Caco-2 (cell line): ENCODE results near the gene LIMA1. TPM values are rescaled to one million over a fixed set of nuclear protein-coding genes. Genes with fewer than 3 reads are reported as not detected.

Experiments used
- BruUV-seq: library from RNA; stranded (reverse); fragments of 400-500 nt; replicated peaks from 2 replicates; lab custom pipeline; 2021; lab: Mats Ljungman, UMichigan
- CTCF ChIA-PET: fragments of 300-600 bp; sonication (Branson Sonifier 250); formaldehyde crosslinking; loops from one replicate; lab custom pipeline; 2022; ENCODE audit warnings: antibody characterized with exemption; lab: Charles Lee
- POLR2A ChIA-PET: fragments of 300-600 bp; sonication (Branson Sonifier 250); formaldehyde crosslinking; loops from one replicate; lab custom pipeline; 2022; ENCODE audit warnings: antibody characterized with exemption; lab: Charles Lee
- DNase-seq, 2 experiments: peaks; one replicate each; pipeline versions ENCODE4 v3.0.0 to v3.0.0-alpha.2; 2020 to 2022
- H3K27me3 ChIP-seq: replicated peaks from 2 replicates; pipeline ENCODE4 v1.6.0; 2011; ENCODE audit warnings: low read length; ENCODE audit not compliant: control insufficient read depth, insufficient read depth
- H3K36me3 ChIP-seq: 2 replicates; pipeline ENCODE4 v1.5.1; 2011; ENCODE audit warnings: low read length; ENCODE audit not compliant: control insufficient read depth, insufficient read depth
- H3K4me1 ChIP-seq: fragments of 250-450 bp; sonication (Bioruptor Pico); 2 replicates; pipeline ENCODE4 v1.5.1; 2020; ENCODE audit warnings: mild to moderate bottlenecking
- H3K4me3 ChIP-seq: 2 replicates; pipeline ENCODE4 v1.5.1; 2011; ENCODE audit warnings: low read depth, mild to moderate bottlenecking, control low read depth, low read length
- H3K9me3 ChIP-seq: fragments of 250-450 bp; sonication (Bioruptor Pico); 2 replicates; pipeline ENCODE4 v1.5.1; 2020; ENCODE audit warnings: mild to moderate bottlenecking, moderate library complexity
- H3K27ac Mint-ChIP-seq: one replicate; pipeline ENCODE4 v1.8.0; 2022; ENCODE audit warnings: mixed read lengths; ENCODE audit not compliant: unreplicated experiment
- H3K27me3 Mint-ChIP-seq: one replicate; pipeline ENCODE4 v1.8.0; 2022; ENCODE audit warnings: mixed read lengths; ENCODE audit not compliant: insufficient read depth, unreplicated experiment
- H3K36me3 Mint-ChIP-seq: one replicate; pipeline ENCODE4 v1.8.0; 2022; ENCODE audit warnings: mild to moderate bottlenecking, mixed read lengths; ENCODE audit not compliant: insufficient read depth, unreplicated experiment
- H3K4me1 Mint-ChIP-seq: one replicate; pipeline ENCODE4 v1.8.0; 2022; ENCODE audit warnings: low read depth, mixed read lengths; ENCODE audit not compliant: unreplicated experiment
- H3K4me3 Mint-ChIP-seq: one replicate; pipeline ENCODE4 v1.8.0; 2022; ENCODE audit warnings: mild to moderate bottlenecking, moderate library complexity, mixed read lengths; ENCODE audit not compliant: unreplicated experiment
- H3K9me3 Mint-ChIP-seq: one replicate; pipeline ENCODE4 v1.8.0; 2022; ENCODE audit warnings: mixed read lengths; ENCODE audit not compliant: unreplicated experiment
- CTCF ChIP-seq, 2 experiments: fragments of 200-600 bp in 1 of 2; IDR thresholded peaks; 1 replicate in 1 of 2; 2 replicates in 1 of 2; pipeline versions ENCODE4 v1.5.1 to v1.8.0; 2011 to 2022; ENCODE audit warnings: antibody characterized with exemption in 1 of 2, control low read depth in 1 of 2, inconsistent platforms in 1 of 2, low read depth in 1 of 2, low read length in 1 of 2, mild to moderate bottlenecking in 1 of 2, moderate library complexity in 1 of 2; ENCODE audit not compliant: insufficient read depth in 1 of 2, severe bottlenecking in 1 of 2, unreplicated experiment in 1 of 2
- intact Hi-C: fragments of 100-400 bp; cut with micrococcal nuclease; formaldehyde crosslinking; loops from one replicate; pipeline ENCODE4 v1.10.0; 2022; ENCODE audit not compliant: unreplicated experiment
- total RNA-seq: library from RNA; stranded (reverse); gene quantifications from 2 replicates; pipeline ENCODE4 v1.2.3, GENCODE V29; 2022

The LIMA1 gene
- total RNA-seq, 1 experiment from 2014 or later: 50.3 TPM

- H3K9me3 ChIP-seq: no peaks in the 10 kb centered on the region
- Mint-ChIP-seq H3K9me3 (no peaks in the 10 kb centered on the region), H3K36me3 (peaks cover 21% of the 10 kb centered on the region), H3K4me3 (no peak overlapping the region), H3K4me1 (peaks cover 38% of the 10 kb centered on the region), H3K27me3 (no peaks in the 10 kb centered on the region), H3K27ac (no peak overlapping the region)
- TF ChIP-seq CTCF (IDR thresholded peaks at IDR 0.05; ENCODE audit: insufficient read depth in 1 of 2, low read depth in 1 of 2, low read length in 1 of 2, severe bottlenecking in 1 of 2, unreplicated experiment in 1 of 2): no peak
- peaks cover 28% of the 10 kb centered on the region for H3K4me1 ChIP-seq
- BruUV-seq: no TSS peak
- H3K36me3 ChIP-seq: no peaks in the 10 kb centered on the region; the same call in 1 of the 2 replicates
- CTCF ChIA-PET: no interaction called here
- intact Hi-C loops: no loop called here
- POLR2A ChIA-PET: no interaction called here
- DNase-seq: no peak
- no peak overlapping the region for H3K4me3 ChIP-seq
- H3K27me3 ChIP-seq: no peaks in the 10 kb centered on the region
Observed at GRCh38 chr12:50279501-50279900, 3.8 kb downstream of the LIMA1 start.

DNA sequence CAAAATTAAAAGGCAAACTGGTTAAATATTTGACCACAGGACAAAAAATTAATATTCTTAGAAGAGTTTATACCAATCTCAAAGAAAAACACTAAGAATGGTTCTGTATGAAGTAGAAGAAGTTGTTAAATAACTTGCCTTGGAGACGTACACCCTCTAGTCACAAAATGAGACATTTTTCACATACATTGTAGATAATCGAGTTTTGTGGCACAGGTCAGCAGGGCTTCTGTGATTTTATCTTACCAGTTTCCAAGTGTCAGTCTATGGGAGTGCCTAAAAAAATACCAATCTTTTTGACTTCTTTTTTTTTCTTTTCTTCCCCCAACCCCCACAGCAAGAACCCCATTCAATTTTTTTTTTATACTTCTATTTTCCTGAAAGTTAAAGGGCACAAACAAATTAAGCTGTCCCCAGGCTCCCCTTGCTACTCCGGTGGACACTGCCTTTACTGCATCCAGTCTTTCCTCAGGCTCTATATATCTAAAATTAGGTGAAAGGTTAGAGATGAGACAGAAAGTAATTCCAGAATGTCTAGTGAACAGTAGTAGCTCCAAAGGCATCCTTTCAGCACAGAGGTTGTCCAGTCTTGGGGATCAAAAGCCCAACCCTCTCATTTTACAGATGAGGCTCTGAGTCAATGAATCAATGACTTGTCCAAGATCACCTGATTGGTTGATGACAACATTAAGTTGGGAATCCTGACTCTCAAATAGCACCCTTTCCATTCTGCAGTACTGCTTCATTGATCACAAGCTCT is 6.2 kb downstream of the LIMA1 start:
- no peak for TF ChIP-seq CTCF (IDR thresholded peaks at IDR 0.05; ENCODE audit: insufficient read depth in 1 of 2, low read depth in 1 of 2, low read length in 1 of 2, severe bottlenecking in 1 of 2, unreplicated experiment in 1 of 2)
- Histone ChIP-seq H3K4me1 (peaks cover 46% of the 10 kb centered on the region), H3K4me3 (no peak overlapping the region), H3K27me3 (no peaks in the 10 kb centered on the region), H3K9me3 (no peaks in the 10 kb centered on the region), H3K36me3 (no peaks in the 10 kb centered on the region; the same call in 1 of the 2 replicates)
- CTCF ChIA-PET: no interaction called here
- Mint-ChIP-seq H3K9me3 (no peaks in the 10 kb centered on the region), H3K4me3 (no peak overlapping the region), H3K4me1 (peaks cover 39% of the 10 kb centered on the region), H3K36me3 (peaks cover 13% of the 10 kb centered on the region), H3K27ac (no peak overlapping the region), H3K27me3 (no peaks in the 10 kb centered on the region)
- POLR2A ChIA-PET: interaction anchor here (0.6 kb wide), 1 partner anchor 806 kb away, joined by 3 read pairs; no protein-coding TSS in a partner anchor
- intact Hi-C loops: no loop called here
- BruUV-seq: no TSS peak
- DNase-seq: no peak

GRCh38 chr12:50276068-50276467 is 7.3 kb downstream of the LIMA1 start:
- no TSS peak for BruUV-seq
- H3K9me3 ChIP-seq: no peaks in the 10 kb centered on the region
- intact Hi-C loops: no loop called here
- TF ChIP-seq CTCF (IDR thresholded peaks at IDR 0.05; ENCODE audit: insufficient read depth in 1 of 2, low read depth in 1 of 2, low read length in 1 of 2, severe bottlenecking in 1 of 2, unreplicated experiment in 1 of 2): no peak
- H3K27me3 ChIP-seq: no peaks in the 10 kb centered on the region
- POLR2A ChIA-PET: no interaction called here
- peak overlapping the region; percentile 59 for H3K27ac Mint-ChIP-seq
- no peak overlapping the region for H3K4me3 Mint-ChIP-seq
- H3K9me3 Mint-ChIP-seq: no peaks in the 10 kb centered on the region
- no peaks in the 10 kb centered on the region; the same call in 1 of the 2 replicates for H3K36me3 ChIP-seq
- CTCF ChIA-PET: no interaction called here
- peaks cover 40% of the 10 kb centered on the region for H3K4me1 Mint-ChIP-seq
- H3K4me3 ChIP-seq: no peak overlapping the region
- DNase-seq: no peak
- peaks cover 22% of the 10 kb centered on the region for H3K36me3 Mint-ChIP-seq
- no peaks in the 10 kb centered on the region for H3K27me3 Mint-ChIP-seq
- peaks cover 56% of the 10 kb centered on the region for H3K4me1 ChIP-seq
